Uterus (tissue), 4 donors: ENCODE measurements around the gene UQCR10. TPM values are rescaled to one million over a fixed set of nuclear protein-coding genes. Genes with fewer than 3 reads are reported as not detected.

ENCODE experiments used
- DNase-seq, 2 donors: peaks; one replicate each; pipeline ENCODE4 v3.0.0-alpha.2; 2019 to 2020
- H3K27ac ChIP-seq, 2 donors: fragments of 200-600 bp; sonication (generic); 1 replicate in 1 of 2; 2 replicates in 1 of 2; pipeline ENCODE4 v1.5.1; 2016 to 2018
- H3K27me3 ChIP-seq, 2 donors: fragments of 200-600 bp; sonication (generic); one replicate each; pipeline ENCODE4 v1.5.1; 2018 to 2019; ENCODE audit warnings: control low read depth in 1 of 2
- H3K36me3 ChIP-seq, 2 donors: fragments of 200-600 bp; sonication (generic); one replicate each; pipeline ENCODE4 v1.5.1; 2019; ENCODE audit warnings: control low read depth in 1 of 2
- H3K4me1 ChIP-seq, 2 donors: fragments of 200-600 bp; sonication (generic); one replicate each; pipeline ENCODE4 v1.5.1; 2018 to 2019; ENCODE audit warnings: control low read depth in 1 of 2
- H3K4me3 ChIP-seq, 2 donors: fragments of 200-600 bp; sonication (generic); 1 replicate in 1 of 2; 2 replicates in 1 of 2; pipeline ENCODE4 v1.5.1; 2018 to 2019; ENCODE audit warnings: mild to moderate bottlenecking in 1 of 2
- H3K9me3 ChIP-seq, 2 donors: fragments of 200-600 bp; sonication (generic); one replicate each; pipeline ENCODE4 v1.5.1; 2019; ENCODE audit warnings: control low read depth in 1 of 2
- POLR2A ChIP-seq, 2 donors: fragments of 450-650 bp; IDR thresholded peaks; one replicate each; pipeline ENCODE4 v1.6.1; 2016; ENCODE audit warnings: antibody characterized with exemption in 2 of 2, mild to moderate bottlenecking in 1 of 2, moderate library complexity in 1 of 2
- intact Hi-C: fragments of 100-400 bp; cut with DNase I; formaldehyde crosslinking; loops from one replicate; pipeline ENCODE4 v1.15.1; 2023; ENCODE audit warnings: low total_unique reads
- total RNA-seq, 4 donors: library from RNA; depleted of rRNA in 3 of 4; stranded (reverse); fragments of >200 nt in 3 of 4; gene quantifications; one replicate each; pipeline versions ENCODE4 v1.1.0 to v1.2.4, GENCODE V29; 2014 to 2023
- TF ChIP-seq, protein P1 (sequence below), 4 experiments: fragments of 200-600 bp in 2 of 4; fragments of 450-650 bp in 2 of 4; sonication (generic) in 2 of 4; IDR thresholded peaks; one replicate each; pipeline ENCODE4 v1.5.1; 2016 to 2019; ENCODE audit warnings: antibody characterized with exemption in 4 of 4, mild to moderate bottlenecking in 2 of 4, moderate library complexity in 1 of 4
- donor health status: DM: yes; HTN: yes; CAD: no.

UQCR10 gene
- total RNA-seq, 4 donors from 2014 or later, result 6.2 to 49.7 (median 41.7) TPM

DNA sequence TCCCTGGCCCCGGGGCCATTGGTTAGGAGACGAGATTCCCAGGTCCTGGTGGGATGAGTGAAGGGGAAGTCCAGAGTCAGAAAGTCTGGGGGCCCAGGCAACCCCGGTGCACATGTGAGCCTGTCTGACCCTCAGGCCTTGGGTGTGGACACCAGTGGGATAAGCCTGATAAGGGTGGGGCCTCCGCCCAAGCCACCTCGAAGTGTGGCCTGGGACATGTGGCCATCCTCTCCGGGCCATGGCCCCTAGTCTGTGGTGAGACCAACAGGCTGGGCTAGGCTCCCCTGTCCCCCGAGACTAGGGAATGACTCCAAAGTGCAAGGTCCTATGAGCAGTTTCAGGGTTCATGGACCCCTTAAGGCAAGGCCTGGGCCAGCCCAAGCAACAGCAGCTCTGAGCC lies 41.1 kb upstream of the UQCR10 start:
- TF ChIP-seq, protein P1, sequence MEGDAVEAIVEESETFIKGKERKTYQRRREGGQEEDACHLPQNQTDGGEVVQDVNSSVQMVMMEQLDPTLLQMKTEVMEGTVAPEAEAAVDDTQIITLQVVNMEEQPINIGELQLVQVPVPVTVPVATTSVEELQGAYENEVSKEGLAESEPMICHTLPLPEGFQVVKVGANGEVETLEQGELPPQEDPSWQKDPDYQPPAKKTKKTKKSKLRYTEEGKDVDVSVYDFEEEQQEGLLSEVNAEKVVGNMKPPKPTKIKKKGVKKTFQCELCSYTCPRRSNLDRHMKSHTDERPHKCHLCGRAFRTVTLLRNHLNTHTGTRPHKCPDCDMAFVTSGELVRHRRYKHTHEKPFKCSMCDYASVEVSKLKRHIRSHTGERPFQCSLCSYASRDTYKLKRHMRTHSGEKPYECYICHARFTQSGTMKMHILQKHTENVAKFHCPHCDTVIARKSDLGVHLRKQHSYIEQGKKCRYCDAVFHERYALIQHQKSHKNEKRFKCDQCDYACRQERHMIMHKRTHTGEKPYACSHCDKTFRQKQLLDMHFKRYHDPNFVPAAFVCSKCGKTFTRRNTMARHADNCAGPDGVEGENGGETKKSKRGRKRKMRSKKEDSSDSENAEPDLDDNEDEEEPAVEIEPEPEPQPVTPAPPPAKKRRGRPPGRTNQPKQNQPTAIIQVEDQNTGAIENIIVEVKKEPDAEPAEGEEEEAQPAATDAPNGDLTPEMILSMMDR (IDR thresholded peaks at IDR 0.05), result no peak
- TF ChIP-seq POLR2A (IDR thresholded peaks at IDR 0.05), result no peak
- Histone ChIP-seq H3K27ac (no peak overlapping the region), H3K36me3 (no peaks in the 10 kb centered on the region), H3K27me3 (peaks cover 3 to 4% of the 10 kb centered on the region in 2 donors), H3K4me1 (no peaks in the 10 kb centered on the region), H3K4me3 (no peak overlapping the region), H3K9me3 (no peaks in the 10 kb centered on the region)
- intact Hi-C loops, result no loop called here
- no peak for DNase-seq

GRCh38 chr22:29726512-29727130 lies 40.5 kb upstream of the UQCR10 start:
- Histone ChIP-seq H3K27me3 (no peaks in the 10 kb centered on the region), H3K4me3 (no peak overlapping the region), H3K27ac (no peak overlapping the region), H3K36me3 (no peaks in the 10 kb centered on the region), H3K4me1 (no peaks in the 10 kb centered on the region), H3K9me3 (no peaks in the 10 kb centered on the region)
- no peak for TF ChIP-seq POLR2A (IDR thresholded peaks at IDR 0.05)
- TF ChIP-seq, protein P1 (IDR thresholded peaks at IDR 0.05), result no peak
- intact Hi-C loops, result no loop called here
- no peak for DNase-seq

GRCh38 chr22:29727131-29727523 lies 40.0 kb upstream of the UQCR10 start:
- Histone ChIP-seq H3K27me3 (no peaks in the 10 kb centered on the region), H3K4me3 (no peak overlapping the region), H3K36me3 (no peaks in the 10 kb centered on the region), H3K27ac (no peak overlapping the region), H3K4me1 (no peaks in the 10 kb centered on the region), H3K9me3 (no peaks in the 10 kb centered on the region)
- DNase-seq, result peak; percentile 28 to 49
- TF ChIP-seq POLR2A (IDR thresholded peaks at IDR 0.05), result no peak
- TF ChIP-seq, protein P1 (IDR thresholded peaks at IDR 0.05), result peak in 2 of 4 experiments; percentile 7 to 21
- intact Hi-C loops, result no loop called here

GRCh38 chr22:29729161-29729560 lies 38.0 kb upstream of the UQCR10 start:
- Histone ChIP-seq H3K9me3 (no peaks in the 10 kb centered on the region), H3K4me1 (no peaks in the 10 kb centered on the region), H3K27ac (no peak overlapping the region), H3K4me3 (no peak overlapping the region), H3K27me3 (no peaks in the 10 kb centered on the region), H3K36me3 (no peaks in the 10 kb centered on the region)
- intact Hi-C loops, result no loop called here
- no peak for DNase-seq
- TF ChIP-seq, protein P1 (IDR thresholded peaks at IDR 0.05), result no peak
- no peak for TF ChIP-seq POLR2A (IDR thresholded peaks at IDR 0.05)

GRCh38 chr22:29731058-29731850 lies 35.9 kb upstream of the UQCR10 start:
- H3K36me3 ChIP-seq, result no peaks in the 10 kb centered on the region
- intact Hi-C loops, result no loop called here
- no peaks in the 10 kb centered on the region for H3K4me1 ChIP-seq
- H3K9me3 ChIP-seq, result no peaks in the 10 kb centered on the region
- no peak for TF ChIP-seq POLR2A (IDR thresholded peaks at IDR 0.05)
- TF ChIP-seq, protein P1 (IDR thresholded peaks at IDR 0.05), result no peak
- no peak overlapping the region for H3K4me3 ChIP-seq
- H3K27ac ChIP-seq, result no peak overlapping the region
- H3K27me3 ChIP-seq, result no peaks in the 10 kb centered on the region
- DNase-seq, result no peak
